CD1c-positive myeloid dendritic cell (primary cell): ENCODE results near the gene KCMF1.
"Not testable (repeated sequence)": the region's sequence is repeated elsewhere in the genome, so short reads cannot be mapped to it uniquely, and the experiment has no call there.

ENCODE experiments used
- DNase-seq: peaks from one replicate; pipeline ENCODE4 v3.0.0-alpha.2; 2016; ENCODE audit errors: extremely low spot score

Gene KCMF1

GRCh38 chr2:84970868-84971509, at the start of gene KCMF1:
Gene KCMF1 (plus strand): TSS chr2:84971161. CDS start chr2:84971452, 291 bp downstream.
- peak; percentile 69 for DNase-seq

GRCh38 chr2:84923009-84923408, 48.0 kb upstream of the KCMF1 start:
- no peak for DNase-seq

GRCh38 chr2:84924173-84925106, 46.5 kb upstream of the KCMF1 start:
- DNase-seq: peak; percentile 81

GRCh38 chr2:84925336-84925723, 45.6 kb upstream of the KCMF1 start:
- no peak for DNase-seq

GRCh38 chr2:84925724-84926376, 45.1 kb upstream of the KCMF1 start:
- peak; percentile 99 for DNase-seq

DNA sequence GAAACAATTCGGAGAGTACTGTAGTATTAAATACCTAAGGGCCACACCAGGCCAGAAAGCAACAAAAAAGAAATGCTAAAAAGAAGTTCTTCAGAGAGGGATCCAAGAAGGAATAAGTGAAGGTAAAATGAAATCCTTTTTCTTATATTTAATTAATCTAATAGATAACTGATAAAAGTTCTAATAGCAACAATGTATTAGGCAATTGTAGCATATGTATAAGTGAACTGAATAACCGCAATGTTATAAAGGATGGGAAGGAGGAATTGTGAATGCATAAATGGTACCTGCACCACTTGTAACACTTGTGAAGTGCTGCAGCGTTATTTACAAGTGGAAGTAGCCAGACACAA, 43.7 kb upstream of the KCMF1 start:
- DNase-seq: no peak

DNA sequence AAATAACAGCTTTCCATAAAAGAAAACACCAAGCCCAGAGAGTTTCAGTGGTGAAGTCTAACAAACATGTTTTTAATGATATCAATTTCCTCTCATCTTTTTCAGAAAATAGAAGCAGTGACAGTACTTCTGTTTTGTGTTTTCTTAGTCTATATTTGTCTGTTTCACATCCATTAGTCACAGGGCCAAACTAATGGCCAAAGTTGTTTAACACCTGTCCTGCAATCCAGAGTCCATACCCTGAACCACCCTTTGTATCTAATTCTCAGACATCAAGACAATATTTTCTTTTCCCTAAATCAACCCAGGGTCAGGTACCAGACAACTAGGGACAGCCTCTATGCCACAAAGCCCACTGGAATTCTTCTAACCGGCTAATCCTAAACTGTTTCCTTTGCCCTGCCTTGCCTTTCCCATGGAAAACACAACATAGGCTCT, 39.6 kb upstream of the KCMF1 start:
- DNase-seq: no peak

GRCh38 chr2:84938194-84938879, 32.6 kb upstream of the KCMF1 start:
- DNase-seq: peak; percentile 28

DNA sequence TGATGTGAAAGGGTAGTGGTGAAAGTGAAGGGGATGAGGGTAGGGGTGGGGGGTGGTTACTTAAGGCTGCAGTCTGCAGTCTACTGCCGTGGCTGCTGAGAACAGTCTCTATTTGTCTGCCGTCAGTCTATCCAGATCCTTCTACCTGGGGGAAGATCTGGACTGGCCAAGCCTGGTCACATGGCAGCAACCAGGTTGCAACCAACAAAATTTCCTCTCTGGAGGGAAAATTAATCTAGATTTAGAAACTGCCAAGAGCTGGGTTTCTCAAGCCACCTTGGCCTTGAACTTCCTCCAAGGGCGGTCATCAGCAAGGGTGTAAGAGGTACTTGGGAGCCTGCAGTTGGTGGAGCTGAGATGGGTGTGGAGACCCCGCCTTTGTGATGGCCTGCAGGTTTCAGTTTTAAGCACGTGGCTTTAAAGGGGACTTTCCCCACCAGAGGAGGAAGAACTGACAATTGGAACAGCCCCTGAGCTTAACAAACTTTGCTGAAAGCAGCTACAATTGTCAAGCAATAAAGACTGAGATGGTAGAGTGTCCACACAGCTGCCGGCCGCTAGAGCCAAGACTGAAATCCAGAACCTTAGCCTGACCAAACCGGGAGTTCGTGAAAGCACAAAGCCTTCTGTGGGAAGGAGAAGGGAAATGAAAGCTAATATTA, 31.4 kb upstream of the KCMF1 start:
- peak; percentile 87 for DNase-seq

DNA sequence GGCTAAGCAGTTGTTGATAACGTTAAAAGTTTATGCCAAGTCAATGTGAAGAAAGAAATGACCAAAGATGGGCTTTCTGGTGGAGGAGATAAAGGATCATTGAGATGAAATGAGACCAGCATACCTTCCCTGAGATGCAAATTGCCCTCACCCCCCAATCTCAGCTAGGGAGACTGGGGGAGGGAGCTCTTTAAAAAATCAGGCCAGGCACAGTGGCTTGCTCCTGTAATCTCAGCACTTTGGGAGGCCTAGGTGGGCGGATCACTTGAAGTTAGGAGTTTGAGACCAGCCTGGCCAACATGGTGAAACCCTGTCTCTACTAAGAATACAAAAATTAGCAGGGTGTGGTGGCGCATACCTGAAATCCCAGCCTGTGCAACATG, 30.9 kb upstream of the KCMF1 start:
- no peak for DNase-seq

DNA sequence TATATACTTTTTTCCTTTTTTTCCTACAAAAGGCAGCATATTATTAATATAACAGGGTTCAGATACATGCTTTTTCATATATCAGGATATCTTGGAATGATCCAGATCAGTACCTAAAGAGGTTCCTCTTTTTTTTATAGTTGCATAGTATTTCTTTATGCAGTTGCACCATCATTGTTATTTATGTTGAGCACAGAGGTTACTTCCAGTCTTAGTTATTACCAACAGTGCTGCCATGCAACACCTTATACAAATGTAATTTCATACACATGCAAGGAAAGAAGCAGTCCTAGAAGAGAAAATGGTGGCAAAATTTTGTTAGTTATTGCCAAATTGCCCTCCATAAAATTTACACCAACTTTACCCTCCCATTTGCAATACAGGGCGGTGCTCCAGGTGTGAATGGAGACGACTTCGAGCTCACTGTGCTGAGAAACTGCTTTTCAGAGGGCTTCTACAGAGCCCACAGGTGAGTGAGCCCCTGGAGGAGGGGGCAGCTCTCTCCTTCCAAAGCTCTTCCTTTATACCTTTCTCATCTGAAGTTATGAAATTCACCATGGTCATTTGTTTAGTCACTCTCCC, 30.0 kb upstream of the KCMF1 start:
- DNase-seq: peak; percentile 58

- DNase-seq: no peak
These were observed 28.8 kb upstream of the KCMF1 start for GRCh38 chr2:84942166-84942565.

- DNase-seq: peak; percentile 38
These were observed 28.0 kb upstream of the KCMF1 start for GRCh38 chr2:84942964-84943421.

GRCh38 chr2:84944295-84944909, 26.6 kb upstream of the KCMF1 start:
- DNase-seq: no peak

GRCh38 chr2:84945838-84946203, 25.1 kb upstream of the KCMF1 start:
- DNase-seq: not testable (repeated sequence)

DNA sequence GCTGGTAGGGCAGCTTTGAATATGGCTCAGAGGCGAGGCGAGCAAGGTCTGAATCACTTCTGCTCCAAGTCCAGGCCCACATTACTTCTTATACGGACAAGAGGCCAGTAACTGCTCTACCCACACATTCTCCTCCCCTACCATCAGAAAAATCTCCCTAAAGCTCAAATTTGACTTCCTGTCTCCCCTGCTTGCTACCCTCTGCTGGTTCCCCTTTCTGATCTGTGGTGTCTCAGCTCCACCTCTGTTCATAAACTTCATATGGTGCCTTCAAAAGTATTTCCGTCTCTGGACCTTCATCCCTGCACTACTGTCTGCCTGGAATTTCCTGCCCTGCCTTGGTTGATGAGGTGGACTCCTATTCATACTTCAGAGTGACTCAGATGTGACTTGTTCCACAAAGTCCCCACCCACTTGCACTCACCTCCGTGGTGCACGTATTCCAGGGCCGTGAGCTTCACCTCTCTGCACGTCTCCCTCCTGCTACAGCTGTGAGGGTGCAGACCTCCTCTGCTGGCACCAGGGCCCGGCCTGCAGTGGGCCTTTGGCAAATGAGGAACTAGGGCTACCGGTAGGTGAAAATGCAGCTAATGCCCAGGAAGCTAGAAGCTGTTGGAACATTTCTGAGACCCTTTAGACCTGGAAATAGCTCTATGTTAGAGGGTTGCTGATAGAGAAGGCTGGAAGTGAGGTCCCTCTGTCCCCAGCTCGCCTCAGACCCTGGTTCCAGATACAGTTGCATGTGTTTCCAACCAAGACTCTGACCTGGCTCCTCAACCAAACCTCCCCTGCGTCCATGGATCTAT, 24.6 kb upstream of the KCMF1 start:
- DNase-seq: peak; percentile 87

GRCh38 chr2:84947010-84947593, 23.9 kb upstream of the KCMF1 start:
- DNase-seq: no peak

GRCh38 chr2:84953535-84953934, 17.4 kb upstream of the KCMF1 start:
- DNase-seq: no peak

DNA sequence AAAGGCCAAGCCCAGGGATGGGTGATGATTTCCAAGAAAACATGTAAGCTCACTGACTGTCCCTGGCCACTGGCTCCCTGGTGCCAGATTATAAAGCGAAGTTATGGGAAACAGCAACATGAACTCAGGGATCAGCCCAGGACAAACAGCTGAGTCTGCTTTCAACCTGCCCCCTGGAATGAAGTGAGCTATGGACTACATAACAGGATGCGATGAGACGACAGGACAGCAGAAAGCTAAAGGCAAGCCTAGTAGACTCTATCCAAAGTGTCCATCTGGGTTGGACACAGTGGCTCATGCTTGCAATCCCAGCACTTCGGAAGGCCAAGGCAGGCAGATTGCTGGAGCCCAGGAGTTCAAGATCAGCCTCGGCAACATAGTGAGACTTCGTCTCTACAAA, 16.6 kb upstream of the KCMF1 start:
- no peak for DNase-seq
